ENCODE data around the gene RINL.
"Not testable (repeated sequence)": the region's sequence is repeated elsewhere in the genome, so short reads cannot be mapped to it uniquely, and the experiment has no call there.

RINL gene

GRCh38 chr19:38904581-38905539 lies 26.8 kb upstream of the RINL start:
- DNase-seq = no peak

- DNase-seq = no peak
These were observed 23.6 kb upstream of the RINL start for GRCh38 chr19:38901683-38902082.

GRCh38 chr19:38900743-38901190 lies 22.7 kb upstream of the RINL start:
- DNase-seq = no peak

GRCh38 chr19:38900202-38900629 lies 22.1 kb upstream of the RINL start:
- DNase-seq = no peak

GRCh38 chr19:38899447-38900201 lies 21.5 kb upstream of the RINL start, which contains the start of the genes NFKBIB and SIRT2:
Gene NFKBIB (plus strand): TSS chr19:38899969. CDS start chr19:38900033, 64 bp downstream.
Gene SIRT2 (minus strand): TSS chr19:38899618. CDS start chr19:38899521, 97 bp downstream.
- peak; percentile 97 for DNase-seq

GRCh38 chr19:38898788-38899446 lies 20.8 kb upstream of the RINL start:
- no peak for DNase-seq

- DNase-seq = no peak
These were observed 16.9 kb upstream of the RINL start for GRCh38 chr19:38894968-38895367.

- DNase-seq = no peak
These were observed 15.3 kb upstream of the RINL start for GRCh38 chr19:38893341-38893771.

GRCh38 chr19:38892841-38893240 lies 14.8 kb upstream of the RINL start:
- no peak for DNase-seq

GRCh38 chr19:38891771-38892170 lies 13.7 kb upstream of the RINL start:
- DNase-seq = no peak

GRCh38 chr19:38890686-38891085 lies 12.6 kb upstream of the RINL start:
- DNase-seq = no peak

- no peak for DNase-seq
These were observed 11.7 kb upstream of the RINL start for GRCh38 chr19:38889803-38890202.

- DNase-seq = no peak
These were observed 10.8 kb upstream of the RINL start for GRCh38 chr19:38888876-38889275.

GRCh38 chr19:38884691-38885090 lies 6.6 kb upstream of the RINL start:
- not testable (repeated sequence) for DNase-seq

- DNase-seq = no peak
These were observed 5.2 kb upstream of the RINL start for GRCh38 chr19:38883286-38883685.

GRCh38 chr19:38880882-38881609 lies 3.0 kb upstream of the RINL start:
- DNase-seq = no peak

- DNase-seq = no peak
These were observed 2.2 kb upstream of the RINL start for GRCh38 chr19:38880076-38880881.

- DNase-seq = no peak
These were observed 1.3 kb upstream of the RINL start for GRCh38 chr19:38879400-38879751.

GRCh38 chr19:38878575-38879399 lies 712 bp upstream of the RINL start:
- DNase-seq = no peak

GRCh38 chr19:38875656-38876395 lies 2.2 kb downstream of the RINL start:
- no peak for DNase-seq

Measured in activated T-cell treated with anti-CD3 and anti-CD28 coated beads, Interleukin-2, amount 50 U/mL, for 1 hour (primary cell).